Coronary artery (tissue), 2 donors: ENCODE measurements around the gene PPIL3.
"Not testable (repeated sequence)": the region's sequence is repeated elsewhere in the genome, so short reads cannot be mapped to it uniquely, and the experiment has no call there.

ENCODE experiments used
- DNase-seq: peaks from one replicate; pipeline ENCODE4 v3.0.0-alpha.2; 2017; ENCODE audit warnings: low spot score
- H3K27ac ChIP-seq, 2 donors: fragments of 200-600 bp; sonication (generic); one replicate each; pipeline ENCODE4 v1.5.1; 2016 to 2019
- H3K4me3 ChIP-seq: fragments of 200-600 bp; sonication (generic); 2 replicates; pipeline ENCODE4 v1.5.1; 2016; ENCODE audit warnings: mild to moderate bottlenecking, moderate library complexity
- CTCF ChIP-seq: fragments of 200-600 bp; sonication (generic); IDR thresholded peaks from one replicate; pipeline ENCODE4 v1.5.1; 2019; ENCODE audit warnings: antibody characterized with exemption

PPIL3 gene

GRCh38 chr2:200905618-200906296 is 16.9 kb upstream of the PPIL3 start:
- no peak for DNase-seq
- no peak overlapping the region for H3K4me3 ChIP-seq
- H3K27ac ChIP-seq = no peak overlapping the region
- TF ChIP-seq CTCF = peak; percentile 33

DNA sequence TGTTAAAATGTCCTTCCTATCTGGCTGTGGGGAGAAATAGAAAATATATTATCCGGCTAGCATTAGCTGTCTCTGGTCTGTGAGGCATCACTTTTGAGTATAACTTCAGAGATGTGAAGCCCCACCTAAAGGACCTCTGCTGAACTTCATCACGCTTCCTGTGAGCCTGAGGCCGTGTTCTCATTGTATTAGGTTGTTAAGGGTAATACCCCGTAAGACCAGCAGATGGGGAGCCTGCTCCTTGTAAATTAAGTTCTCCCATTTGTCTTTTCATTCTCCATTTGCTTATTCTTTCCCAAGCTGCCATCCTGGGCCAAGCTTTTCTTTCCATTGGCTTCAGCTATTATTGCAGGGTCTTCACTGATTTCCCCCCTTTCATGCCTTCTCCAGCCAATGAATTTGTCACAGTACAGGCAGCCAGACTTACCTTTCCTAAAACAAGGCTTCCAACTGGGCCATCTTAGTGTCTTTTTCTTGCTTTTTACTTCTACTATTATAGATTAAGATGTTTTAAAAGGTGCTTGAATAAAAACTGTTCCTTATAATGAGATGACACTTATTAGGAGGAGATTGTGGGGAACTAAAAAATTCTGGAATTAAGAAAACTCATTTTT is 12.7 kb upstream of the PPIL3 start:
- no peak for DNase-seq
- H3K27ac ChIP-seq = no peak overlapping the region
- no peak overlapping the region for H3K4me3 ChIP-seq
- TF ChIP-seq CTCF = peak; percentile 44

- H3K4me3 ChIP-seq = no peak overlapping the region
- no peak overlapping the region for H3K27ac ChIP-seq
- TF ChIP-seq CTCF = no peak
- no peak for DNase-seq
Measured at GRCh38 chr2:200899482-200899881, 10.6 kb upstream of the PPIL3 start.

DNA sequence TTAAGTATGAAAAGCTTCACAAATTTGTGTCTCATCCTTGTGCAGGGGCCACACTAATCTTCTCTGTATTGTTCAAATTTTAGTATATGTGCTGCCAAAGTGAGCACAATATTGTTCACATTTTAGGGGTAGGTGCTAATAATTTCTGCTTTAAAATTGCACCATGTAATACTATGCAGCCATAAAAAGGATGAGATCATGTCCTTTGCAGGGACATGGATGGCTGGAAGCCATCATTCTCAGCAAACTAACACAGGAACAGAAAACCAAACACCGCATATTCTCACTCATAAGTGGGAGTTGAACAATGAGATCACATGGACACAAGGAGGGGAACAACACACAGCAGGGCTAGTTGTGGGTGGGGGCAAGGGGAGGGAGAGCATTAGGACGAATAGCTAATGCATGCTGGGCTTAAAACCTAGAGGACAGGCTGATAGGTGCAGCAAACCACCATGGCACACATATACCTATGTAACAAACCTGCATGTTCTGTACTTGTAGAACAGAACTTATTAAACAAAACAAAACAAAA is 7.1 kb downstream of the PPIL3 start:
- H3K27ac ChIP-seq, DNase-seq, H3K4me3 ChIP-seq: not testable (repeated sequence)

GRCh38 chr2:200878289-200878880 is 10.5 kb downstream of the PPIL3 start:
- Histone ChIP-seq H3K4me3 (no peak overlapping the region), H3K27ac (no peak overlapping the region)
- no peak for DNase-seq
- TF ChIP-seq CTCF = no peak

GRCh38 chr2:200877443-200877842 is 11.4 kb downstream of the PPIL3 start:
- DNase-seq = no peak
- Histone ChIP-seq H3K4me3 (no peak overlapping the region), H3K27ac (no peak overlapping the region)
- TF ChIP-seq CTCF = no peak

DNA sequence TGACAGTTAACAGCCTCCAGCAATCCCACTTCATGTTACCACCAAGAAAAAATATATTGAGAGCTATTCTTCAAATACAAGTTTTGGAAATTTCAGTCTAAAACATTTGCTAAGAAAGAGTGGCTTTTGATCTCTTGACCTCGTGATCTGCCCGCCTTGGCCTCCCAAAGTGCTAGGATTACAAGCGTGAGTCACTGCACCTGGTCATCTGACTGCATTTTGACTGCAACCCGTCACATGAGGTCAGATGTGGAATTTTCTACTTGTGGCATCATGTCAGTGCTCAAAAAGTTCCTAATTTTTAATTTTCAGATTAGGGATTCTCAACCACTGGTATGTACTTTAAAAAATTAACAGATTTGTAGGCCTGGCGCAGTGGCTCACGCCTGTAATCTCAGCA is 15.3 kb downstream of the PPIL3 start:
- DNase-seq = no peak
- Histone ChIP-seq H3K4me3 (no peak overlapping the region), H3K27ac (no peak overlapping the region)
- TF ChIP-seq CTCF = no peak
